Skeletal muscle cell (primary cell): ENCODE data around the gene DEFB127.
"Not testable (repeated sequence)": the region's sequence is repeated elsewhere in the genome, so short reads cannot be mapped to it uniquely, and the experiment has no call there.

Experiments used
- DNase-seq: peaks from one replicate; pipeline ENCODE4 v3.0.0-alpha.2; 2010; ENCODE audit warnings: low read depth
- H3K4me3 ChIP-seq: 2 replicates; pipeline ENCODE4 v1.5.1; 2011; ENCODE audit warnings: low read depth, mild to moderate bottlenecking, control low read depth, low read length, moderate library complexity

DEFB127 gene

DNA sequence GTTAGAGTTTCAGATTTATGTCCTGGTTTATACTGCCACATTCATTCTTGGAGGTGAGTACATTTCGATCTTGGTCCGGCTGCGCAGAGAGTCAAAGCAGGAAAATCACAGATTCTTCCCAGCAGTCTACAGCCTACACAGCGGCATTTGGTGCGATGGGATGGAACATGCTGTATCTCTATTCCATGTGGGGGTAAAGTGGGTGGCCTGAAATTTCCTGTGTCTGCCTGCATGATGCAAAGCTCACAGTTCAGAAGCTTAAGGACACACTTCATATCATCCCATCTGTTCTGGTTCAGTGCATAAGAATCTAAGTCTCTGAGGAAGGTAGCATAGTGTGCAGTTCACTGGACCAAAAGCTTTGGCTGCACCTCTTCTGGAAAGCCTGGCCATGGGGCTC, at the start of gene DEFB127:
Gene DEFB127, plus strand, starts transcription at position 301 of the 400 bp plus-strand sequence. Its CDS starts 91 bp downstream, at position 392.
- DNase-seq = no peak
- no peak within 1 kb of the TSS for H3K4me3 ChIP-seq

DNA sequence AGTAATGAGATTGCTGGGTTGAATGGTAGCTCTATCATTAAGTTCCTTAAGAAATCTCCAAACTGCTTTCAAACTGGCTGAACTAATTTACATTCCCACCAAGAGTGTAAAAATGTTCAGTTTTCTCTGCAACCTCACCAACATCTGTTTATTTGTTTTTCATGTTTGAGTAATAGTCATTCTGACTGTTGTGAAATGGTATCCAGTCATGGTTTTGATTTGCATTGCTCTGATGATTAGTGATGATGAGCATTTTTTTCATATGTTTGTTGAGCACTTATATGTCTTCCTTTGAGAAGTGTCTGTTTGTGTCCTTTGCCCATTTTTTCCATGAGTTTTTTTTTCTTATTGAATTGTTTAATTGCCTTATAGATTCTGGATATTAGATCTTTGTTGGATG, 44.9 kb upstream of the DEFB127 start:
- DNase-seq = no peak

GRCh38 chr20:117518-117917, 39.7 kb upstream of the DEFB127 start:
- no peak overlapping the region for H3K4me3 ChIP-seq
- no peak for DNase-seq

More for the DNA sequence above, 44.9 kb upstream of the DEFB127 start:
- H3K4me3 ChIP-seq = no peak overlapping the region

GRCh38 chr20:129786-130323, 27.4 kb upstream of the DEFB127 start:
- not testable (repeated sequence) for H3K4me3 ChIP-seq, DNase-seq

- H3K4me3 ChIP-seq = no peak overlapping the region
- DNase-seq = no peak
Observed at GRCh38 chr20:137668-138490, 19.4 kb upstream of the DEFB127 start.

GRCh38 chr20:142290-142689, 15.0 kb upstream of the DEFB127 start, which contains the start of gene DEFB126:
Gene DEFB126 (plus strand): TSS chr20:142590. CDS start chr20:142629, 39 bp downstream.
- H3K4me3 ChIP-seq = no peak within 1 kb of the TSS
- no peak for DNase-seq

- H3K4me3 ChIP-seq = no peak overlapping the region
- DNase-seq = no peak
Observed at GRCh38 chr20:145877-146276, 11.4 kb upstream of the DEFB127 start.

GRCh38 chr20:152131-152530, 5.1 kb upstream of the DEFB127 start:
- no peak overlapping the region for H3K4me3 ChIP-seq

GRCh38 chr20:164618-165017, 7.4 kb downstream of the DEFB127 start:
- DNase-seq = no peak
- H3K4me3 ChIP-seq = no peak overlapping the region

More at GRCh38 chr20:152131-152530, 5.1 kb upstream of the DEFB127 start:
- DNase-seq = no peak

DNA sequence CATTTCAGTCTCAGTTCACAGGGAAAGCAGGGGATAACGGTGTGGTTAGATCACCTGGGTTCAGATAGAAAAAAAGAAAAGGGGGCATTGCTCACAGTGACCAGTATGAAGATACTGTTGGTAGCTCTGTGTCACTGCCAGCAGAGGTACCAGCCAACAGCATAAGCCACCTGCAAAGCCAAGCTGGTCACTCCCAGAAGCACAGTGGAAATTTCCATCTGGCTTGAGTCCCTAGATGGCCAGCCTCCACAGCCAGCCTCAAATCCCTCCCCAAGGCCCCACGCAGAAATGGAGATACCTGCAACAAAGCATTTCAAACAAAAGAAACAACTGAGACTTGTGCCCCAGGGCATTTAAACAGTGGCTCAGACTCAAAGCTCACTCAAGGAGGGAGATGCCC, 11.6 kb downstream of the DEFB127 start:
- no peak overlapping the region for H3K4me3 ChIP-seq
- DNase-seq = no peak

DNA sequence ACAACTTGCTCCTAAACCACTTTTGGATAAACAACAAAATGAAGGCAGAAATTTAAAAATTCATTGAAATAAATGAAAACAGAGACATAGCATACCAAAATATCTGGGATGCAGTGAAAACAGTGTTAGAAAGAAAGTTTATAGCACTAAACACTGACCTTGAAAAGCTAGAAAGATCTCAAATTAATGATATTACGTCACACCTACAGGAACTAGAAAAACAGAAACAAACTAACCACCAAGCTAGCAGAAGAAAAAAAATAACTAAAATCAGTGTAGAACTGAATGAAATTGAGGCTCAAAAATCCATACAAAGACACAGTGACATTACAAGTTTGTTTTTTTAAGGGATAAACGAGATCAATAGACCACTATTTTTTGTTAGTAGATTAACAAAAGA, 27.0 kb downstream of the DEFB127 start:
- DNase-seq = no peak
- H3K4me3 ChIP-seq = no peak overlapping the region

GRCh38 chr20:187733-188132, 30.5 kb downstream of the DEFB127 start:
- H3K4me3 ChIP-seq = no peak overlapping the region
- DNase-seq = no peak

DNA sequence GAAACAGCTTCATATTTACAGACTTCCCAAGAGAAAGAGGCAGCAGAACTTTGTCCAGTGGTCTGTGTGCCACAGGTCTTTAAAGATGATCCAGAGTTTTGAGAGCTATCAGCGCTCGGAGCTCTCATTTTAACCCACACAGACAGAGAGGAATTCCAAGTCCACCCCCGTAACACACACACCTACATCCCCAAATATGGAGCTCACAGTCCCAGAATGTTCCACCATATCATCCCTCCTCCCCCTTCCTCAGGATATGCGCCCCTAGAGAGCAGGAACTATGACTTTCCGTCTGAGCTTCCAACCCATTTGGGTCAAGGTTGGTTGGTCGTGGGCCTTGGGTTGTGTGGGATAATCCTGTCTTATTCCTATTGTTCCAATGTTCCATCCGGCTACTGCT, 32.4 kb downstream of the DEFB127 start, which contains the start of gene DEFB128:
Gene DEFB128, minus strand, starts transcription at position 101 of the 400 bp plus-strand sequence. Its CDS starts 88 bp downstream, at position 13.
- no peak within 1 kb of the TSS for H3K4me3 ChIP-seq
- no peak for DNase-seq

DNA sequence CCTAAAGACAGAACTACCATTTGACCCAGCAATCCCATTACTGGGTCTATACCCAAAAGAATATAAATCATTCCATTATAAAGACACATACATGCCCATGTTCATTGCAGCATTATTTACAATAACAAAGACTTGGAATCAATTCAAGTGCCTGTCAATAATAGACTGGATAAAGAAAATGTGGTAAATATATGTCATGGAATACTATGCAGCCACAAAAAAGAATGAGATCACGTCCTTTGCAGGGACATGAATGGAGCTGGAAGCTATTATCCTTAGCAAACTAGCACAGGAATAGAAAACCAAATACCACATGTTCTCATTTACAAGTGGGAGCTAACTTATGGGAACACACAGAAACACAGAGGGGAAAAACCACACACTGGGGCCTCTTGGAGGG, 41.0 kb downstream of the DEFB127 start:
- H3K4me3 ChIP-seq = no peak overlapping the region

DNA sequence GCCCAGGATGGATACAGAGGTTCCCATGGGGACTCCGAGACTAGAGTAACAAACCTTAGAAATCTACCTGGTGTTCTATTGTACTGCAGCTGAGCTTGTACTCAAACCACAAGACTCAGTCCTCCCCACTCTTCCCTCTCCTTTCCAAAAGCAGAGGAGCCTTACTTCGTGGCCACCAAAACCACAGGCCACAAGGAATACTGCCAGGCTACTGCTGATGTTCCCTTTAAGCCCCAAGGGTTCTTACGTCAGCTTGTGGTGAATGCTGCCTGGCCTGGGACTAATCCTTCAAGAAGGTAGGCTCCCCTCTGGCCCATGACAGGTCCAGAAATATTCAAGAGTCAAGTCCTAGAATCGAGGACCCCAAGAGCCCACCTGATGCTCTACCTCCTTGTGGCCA, 42.7 kb downstream of the DEFB127 start:
- no peak overlapping the region for H3K4me3 ChIP-seq
- no peak for DNase-seq

More for the DNA sequence above, 41.0 kb downstream of the DEFB127 start:
- no peak for DNase-seq

GRCh38 chr20:203630-204029, 46.4 kb downstream of the DEFB127 start:
- H3K4me3 ChIP-seq, DNase-seq: not testable (repeated sequence)
